Cardiac fibroblast (primary cell): Measurements from ENCODE around the gene RIPK4.
"Not testable (repeated sequence)": the region's sequence is repeated elsewhere in the genome, so short reads cannot be mapped to it uniquely, and the experiment has no call there.

Experiments used
- DNase-seq, 2 donors: peaks; one replicate each; pipeline versions ENCODE4 v3.0.0 to v3.0.0-alpha.2; 2010; ENCODE audit warnings: low read depth in 2 of 2
- H3K4me3 ChIP-seq, 2 donors: replicated peaks in 1 of 2; 1 replicate in 1 of 2; 2 replicates in 1 of 2; pipeline ENCODE4 v1.5.1; 2011; ENCODE audit warnings: low read depth in 2 of 2, low read length in 2 of 2, mild to moderate bottlenecking in 2 of 2, moderate library complexity in 1 of 2
- TF ChIP-seq, protein P1 (sequence below): IDR thresholded peaks from one replicate; pipeline ENCODE4 v1.5.1; 2011; ENCODE audit warnings: low read depth, mild to moderate bottlenecking, low read length, inconsistent platforms

The RIPK4 gene

DNA sequence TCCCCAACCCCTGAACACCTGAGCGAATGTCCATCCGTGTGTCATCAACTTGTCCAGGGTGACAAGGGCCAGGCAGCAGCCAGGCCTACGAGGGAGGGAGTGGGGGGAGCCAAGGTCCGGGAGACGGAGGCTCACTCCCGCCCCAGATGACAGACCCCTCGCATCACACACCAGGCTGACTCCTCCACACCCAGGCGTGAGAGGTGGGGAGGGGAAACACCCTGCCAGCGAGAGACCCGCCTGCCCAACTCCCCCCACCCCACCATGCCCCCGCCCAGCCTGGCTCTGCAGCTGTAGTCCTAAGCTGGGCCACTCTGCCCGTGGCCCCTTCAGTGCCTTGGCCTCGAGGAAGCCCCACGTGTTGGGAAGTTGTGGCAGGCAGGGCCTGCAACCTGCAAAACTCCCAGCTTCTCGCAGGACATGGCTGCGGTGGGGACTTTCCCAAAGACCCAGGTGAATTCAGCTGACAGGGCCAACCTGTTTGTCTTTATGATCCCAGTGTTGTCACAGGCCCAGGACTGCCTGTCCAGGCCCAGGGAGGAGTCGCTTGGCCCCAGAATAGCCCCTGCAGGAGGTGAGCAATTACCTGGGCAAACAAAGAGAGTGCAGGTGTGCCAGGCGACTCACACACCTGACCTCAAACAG is 62.9 kb downstream of the RIPK4 start:
- H3K4me3 ChIP-seq, result no peak overlapping the region
- no peak for DNase-seq
- TF ChIP-seq, protein P1, sequence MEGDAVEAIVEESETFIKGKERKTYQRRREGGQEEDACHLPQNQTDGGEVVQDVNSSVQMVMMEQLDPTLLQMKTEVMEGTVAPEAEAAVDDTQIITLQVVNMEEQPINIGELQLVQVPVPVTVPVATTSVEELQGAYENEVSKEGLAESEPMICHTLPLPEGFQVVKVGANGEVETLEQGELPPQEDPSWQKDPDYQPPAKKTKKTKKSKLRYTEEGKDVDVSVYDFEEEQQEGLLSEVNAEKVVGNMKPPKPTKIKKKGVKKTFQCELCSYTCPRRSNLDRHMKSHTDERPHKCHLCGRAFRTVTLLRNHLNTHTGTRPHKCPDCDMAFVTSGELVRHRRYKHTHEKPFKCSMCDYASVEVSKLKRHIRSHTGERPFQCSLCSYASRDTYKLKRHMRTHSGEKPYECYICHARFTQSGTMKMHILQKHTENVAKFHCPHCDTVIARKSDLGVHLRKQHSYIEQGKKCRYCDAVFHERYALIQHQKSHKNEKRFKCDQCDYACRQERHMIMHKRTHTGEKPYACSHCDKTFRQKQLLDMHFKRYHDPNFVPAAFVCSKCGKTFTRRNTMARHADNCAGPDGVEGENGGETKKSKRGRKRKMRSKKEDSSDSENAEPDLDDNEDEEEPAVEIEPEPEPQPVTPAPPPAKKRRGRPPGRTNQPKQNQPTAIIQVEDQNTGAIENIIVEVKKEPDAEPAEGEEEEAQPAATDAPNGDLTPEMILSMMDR, result no peak

DNA sequence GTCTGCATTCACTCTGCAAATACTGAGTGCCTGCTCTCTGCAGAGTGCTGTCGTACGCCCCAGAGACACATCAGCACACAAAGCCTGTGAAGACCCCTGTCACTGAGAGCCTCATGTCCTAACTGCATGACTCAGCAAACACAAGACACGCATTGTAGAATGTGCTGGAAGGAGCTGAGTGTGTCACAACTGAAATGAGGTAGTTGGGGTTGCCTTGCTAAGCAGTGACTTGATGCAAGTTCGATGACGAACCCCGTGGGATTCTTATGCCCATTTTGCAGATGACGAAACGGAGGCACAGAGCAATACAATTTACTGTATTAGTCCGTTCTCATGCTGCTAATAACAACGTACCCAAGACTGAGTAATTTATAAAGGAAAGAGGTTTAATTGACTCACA is 65.1 kb downstream of the RIPK4 start:
- DNase-seq, result peak in 1 of 2 donors; percentile 34
- no peak overlapping the region for H3K4me3 ChIP-seq
- TF ChIP-seq, protein P1, result no peak

DNA sequence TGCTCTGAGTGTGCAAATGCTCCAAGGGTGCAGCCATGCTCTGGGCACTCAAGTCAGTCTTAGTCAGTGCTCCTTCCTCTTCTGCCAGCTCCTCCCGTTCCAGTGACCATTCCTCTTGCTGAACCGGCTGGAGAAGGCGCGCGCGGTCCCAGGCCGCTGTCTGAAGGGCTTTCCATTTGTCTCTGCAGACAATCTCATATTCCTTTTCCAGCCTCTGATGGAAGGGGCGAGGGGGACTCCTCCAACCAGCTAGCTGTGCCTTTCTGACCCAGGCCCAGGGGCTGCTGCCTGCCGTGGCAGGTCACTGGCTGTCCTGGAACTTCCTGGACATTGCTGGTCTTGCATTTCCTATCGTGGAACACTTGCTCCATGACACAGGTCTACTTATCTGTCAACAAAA is 67.5 kb downstream of the RIPK4 start:
- TF ChIP-seq, protein P1, result no peak
- no peak overlapping the region for H3K4me3 ChIP-seq
- DNase-seq, result no peak

DNA sequence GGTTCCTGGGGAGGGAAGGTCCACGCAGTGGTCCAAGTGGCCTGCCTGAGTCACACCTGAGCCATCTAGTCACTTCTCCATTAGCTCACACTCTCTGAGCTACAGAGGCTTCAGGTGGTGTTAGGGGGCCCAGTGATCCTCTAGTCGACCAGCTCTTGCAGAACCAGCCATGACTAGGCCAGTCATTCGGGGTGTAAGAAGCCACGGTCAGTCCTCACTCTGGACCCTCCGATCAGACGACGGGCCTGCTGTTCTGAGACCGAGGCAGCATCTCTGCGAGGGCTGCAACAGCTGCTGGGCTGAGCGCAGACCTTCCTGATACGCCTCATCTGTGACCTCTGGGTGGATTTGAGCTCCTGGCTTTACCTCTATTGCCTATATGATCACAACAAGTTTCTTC is 68.8 kb downstream of the RIPK4 start:
- no peak for DNase-seq
- TF ChIP-seq, protein P1, result no peak
- H3K4me3 ChIP-seq, result no peak overlapping the region

DNA sequence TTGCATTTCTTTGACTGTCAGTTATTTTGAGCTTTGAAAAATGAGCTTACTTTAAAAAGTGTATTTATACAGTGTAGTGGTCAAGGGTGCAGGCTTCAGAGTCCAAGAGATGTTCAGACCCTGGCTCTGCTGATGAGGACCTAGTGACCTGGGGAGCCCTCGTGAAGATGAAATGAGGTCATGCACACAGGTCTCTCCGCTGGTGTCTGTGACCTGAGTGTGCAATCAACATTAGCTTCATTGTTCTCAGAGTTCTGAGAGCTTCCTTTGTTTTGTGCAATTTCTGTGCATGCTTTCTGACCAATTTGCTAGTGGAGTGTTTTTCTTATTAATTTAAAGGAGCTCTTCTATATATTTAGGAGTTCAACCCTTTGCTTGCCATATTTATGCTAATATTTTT is 71.3 kb downstream of the RIPK4 start:
- no peak for DNase-seq
- no peak overlapping the region for H3K4me3 ChIP-seq
- TF ChIP-seq, protein P1, result no peak

DNA sequence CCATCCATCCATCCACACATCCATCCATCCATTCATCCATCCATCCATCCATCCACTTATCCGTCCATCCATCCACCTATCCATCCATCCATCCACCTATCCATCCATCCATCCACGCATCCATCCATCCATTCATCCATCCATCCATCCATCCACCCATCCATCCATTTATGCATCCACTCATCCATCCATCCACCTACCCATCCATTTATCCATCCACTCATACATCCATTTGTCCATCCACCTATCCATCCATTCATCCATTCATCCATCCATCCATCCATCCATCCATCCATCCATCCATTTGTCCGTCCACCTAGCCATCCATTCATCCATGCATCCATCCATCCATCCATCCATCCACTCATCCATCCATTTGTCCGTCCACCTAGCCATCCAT is 72.8 kb downstream of the RIPK4 start:
- not testable (repeated sequence) for H3K4me3 ChIP-seq, DNase-seq

DNA sequence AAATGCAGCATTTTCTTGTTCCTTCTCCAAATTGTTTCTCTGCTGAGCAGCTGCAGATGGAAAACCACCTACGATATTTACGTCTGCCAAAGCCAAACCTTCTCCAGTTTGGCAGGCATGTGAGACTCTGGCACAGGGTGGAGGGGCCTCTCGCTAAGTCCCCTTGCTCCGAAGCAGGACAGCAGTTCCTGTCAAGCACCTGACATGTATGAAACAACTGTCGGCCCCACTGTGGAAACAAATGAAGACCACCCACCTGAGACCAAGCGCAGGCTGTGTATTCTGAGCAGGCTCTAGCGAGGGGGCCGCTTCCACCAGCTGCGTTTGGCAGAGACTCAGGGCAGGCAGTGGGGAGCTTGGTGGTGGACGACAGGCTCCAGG is 74.7 kb downstream of the RIPK4 start:
- TF ChIP-seq, protein P1, result no peak
- DNase-seq, result no peak
- H3K4me3 ChIP-seq, result no peak overlapping the region
